HG03095 (cell line): ENCODE measurements around the gene FGF5.
"Not testable (repeated sequence)": the region's sequence is repeated elsewhere in the genome, so short reads cannot be mapped to it uniquely, and the experiment has no call there.

Source experiments
- ATAC-seq: cut with Tn5 transposase; IDR thresholded peaks from one replicate; pipeline ENCODE4 v1.9.1; 2021; ENCODE audit warnings: moderate library complexity; ENCODE audit not compliant: unreplicated experiment

FGF5 gene, protein sequence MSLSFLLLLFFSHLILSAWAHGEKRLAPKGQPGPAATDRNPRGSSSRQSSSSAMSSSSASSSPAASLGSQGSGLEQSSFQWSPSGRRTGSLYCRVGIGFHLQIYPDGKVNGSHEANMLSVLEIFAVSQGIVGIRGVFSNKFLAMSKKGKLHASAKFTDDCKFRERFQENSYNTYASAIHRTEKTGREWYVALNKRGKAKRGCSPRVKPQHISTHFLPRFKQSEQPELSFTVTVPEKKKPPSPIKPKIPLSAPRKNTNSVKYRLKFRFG

DNA sequence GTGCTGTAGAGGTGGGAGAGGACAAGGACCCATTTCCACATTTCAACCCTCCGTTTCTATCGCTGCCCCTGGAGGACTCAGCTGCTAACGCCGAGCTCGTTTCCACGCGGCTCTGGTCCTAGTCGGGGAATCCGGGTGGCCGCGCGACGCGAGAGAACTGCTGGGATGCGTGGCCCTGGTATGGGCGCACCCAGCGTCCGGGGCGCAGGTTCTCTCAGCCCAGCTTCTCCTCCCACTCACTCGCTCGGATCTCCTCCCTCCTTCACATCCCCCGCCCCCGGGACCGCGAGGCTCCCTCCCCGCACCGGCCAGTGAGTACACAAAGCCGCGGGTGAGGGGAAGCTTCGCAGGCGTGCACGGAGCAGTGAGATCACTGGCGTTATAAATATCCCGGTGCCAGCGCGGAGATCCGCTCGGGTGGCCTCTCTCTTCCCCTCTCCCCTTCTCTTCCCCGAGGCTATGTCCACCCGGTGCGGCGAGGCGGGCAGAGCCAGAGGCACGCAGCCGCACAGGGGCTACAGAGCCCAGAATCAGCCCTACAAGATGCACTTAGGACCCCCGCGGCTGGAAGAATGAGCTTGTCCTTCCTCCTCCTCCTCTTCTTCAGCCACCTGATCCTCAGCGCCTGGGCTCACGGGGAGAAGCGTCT is at the start of gene FGF5:
Gene FGF5 (plus strand): TSS at position 412 of the 649 bp plus-strand sequence. CDS start 161 bp downstream, at position 573.
- no peak for ATAC-seq

DNA sequence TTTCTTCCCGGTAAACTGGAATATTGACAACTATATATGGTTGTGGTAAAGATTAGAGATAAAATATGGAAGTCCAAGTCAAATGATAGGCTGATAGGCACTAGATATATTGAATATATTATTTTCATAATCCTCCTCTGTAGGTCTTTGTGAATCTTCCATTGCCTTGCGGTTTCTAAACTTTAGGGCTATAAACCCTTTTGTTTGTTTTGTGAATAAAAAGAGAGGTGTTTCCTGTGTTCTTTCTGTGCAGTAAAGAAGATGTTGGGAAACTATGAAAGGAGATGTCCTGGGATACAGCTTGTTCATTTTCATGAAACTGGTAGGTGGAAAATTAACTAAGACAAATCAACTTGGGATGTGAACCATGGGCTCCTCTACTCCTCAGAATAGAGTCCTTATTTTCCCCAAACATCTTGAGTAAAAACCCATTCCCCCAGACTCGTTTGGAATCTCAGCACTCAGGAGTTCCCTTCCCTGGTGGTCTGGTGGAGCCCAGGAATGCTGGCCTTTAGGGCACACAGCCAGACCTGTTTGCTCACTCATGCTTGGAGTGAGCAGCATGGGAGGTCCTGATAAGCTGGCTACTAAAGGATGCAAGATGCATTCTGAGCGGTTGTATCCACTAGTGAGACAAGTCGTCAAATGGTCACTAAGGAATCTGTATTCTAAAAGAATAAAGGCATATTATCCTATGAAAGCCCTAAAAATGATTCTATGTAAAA is 47.0 kb upstream of the FGF5 start:
- ATAC-seq = no peak

DNA sequence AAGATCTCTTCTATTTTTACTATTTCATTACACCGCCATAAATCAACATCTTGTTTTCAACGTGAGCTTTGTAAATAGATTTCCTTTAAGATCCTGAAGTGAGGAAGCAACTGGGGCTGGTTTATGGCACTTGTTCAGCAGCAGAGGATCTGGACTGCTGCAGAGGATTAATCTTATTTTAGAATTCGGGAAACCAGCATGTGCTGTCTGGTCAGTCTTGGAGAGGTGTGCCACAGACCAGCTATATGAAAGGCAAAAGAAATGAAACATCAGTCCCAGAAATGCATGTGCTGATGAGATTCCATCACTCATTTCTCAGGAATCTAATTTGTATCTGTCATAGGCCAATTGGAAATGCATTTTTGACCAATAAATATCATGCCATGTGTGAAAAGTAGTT is 45.8 kb upstream of the FGF5 start:
- ATAC-seq = no peak

DNA sequence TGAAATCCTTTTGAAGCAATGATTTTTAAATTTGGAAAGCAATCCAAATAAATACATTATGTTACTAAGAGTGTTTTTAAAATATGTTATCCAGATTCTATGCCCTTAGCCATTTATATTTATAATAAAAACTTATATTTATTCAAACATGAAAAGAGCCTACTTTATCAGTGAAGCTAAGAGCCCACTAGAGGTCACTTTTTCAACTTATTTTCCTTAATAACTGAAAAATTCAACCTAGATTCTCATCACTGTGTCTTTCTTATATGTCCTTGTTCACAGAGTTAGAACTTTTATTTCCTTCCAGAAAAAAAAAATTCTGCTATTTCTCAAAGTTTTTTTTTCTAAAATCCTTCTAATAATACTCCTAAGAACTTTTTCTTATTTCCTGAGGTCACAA is 45.3 kb upstream of the FGF5 start:
- no peak for ATAC-seq

DNA sequence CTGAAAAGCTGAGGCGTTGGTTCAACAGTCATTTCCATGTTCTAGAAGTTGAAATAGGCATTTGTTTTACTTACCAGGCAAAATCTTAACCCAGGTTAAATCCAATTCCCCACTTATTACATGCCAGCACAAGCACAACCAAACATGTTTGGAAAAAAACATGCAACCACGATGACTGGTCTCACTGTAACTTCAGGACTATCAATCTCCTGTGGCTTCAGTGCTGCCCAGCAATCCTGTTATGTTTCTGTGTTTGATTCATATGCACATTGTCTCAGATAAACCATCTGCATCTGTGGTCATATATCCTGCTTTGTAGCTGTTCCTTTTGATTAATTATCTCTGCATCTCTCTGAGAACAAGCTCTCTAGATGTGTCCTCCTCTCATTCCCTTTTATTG is 40.9 kb upstream of the FGF5 start:
- no peak for ATAC-seq

DNA sequence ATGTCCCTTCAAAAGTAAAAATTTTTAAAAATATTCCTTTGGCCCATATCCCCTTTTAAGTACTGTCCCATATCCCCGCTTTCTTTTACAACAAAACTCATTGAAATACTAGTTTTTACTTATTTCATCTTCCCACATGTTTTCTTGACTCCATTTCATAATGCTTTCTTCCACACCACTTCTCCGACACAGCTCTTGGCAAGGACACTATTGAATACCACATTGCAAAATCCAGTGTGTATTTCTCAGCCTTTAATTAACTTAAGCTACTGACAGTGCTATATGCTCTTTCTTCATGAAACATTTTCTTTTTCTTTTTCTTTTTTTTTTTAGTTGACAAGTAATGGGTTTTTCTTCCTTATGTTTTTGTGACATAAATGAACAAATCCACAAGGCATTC is 40.4 kb upstream of the FGF5 start:
- ATAC-seq = no peak

DNA sequence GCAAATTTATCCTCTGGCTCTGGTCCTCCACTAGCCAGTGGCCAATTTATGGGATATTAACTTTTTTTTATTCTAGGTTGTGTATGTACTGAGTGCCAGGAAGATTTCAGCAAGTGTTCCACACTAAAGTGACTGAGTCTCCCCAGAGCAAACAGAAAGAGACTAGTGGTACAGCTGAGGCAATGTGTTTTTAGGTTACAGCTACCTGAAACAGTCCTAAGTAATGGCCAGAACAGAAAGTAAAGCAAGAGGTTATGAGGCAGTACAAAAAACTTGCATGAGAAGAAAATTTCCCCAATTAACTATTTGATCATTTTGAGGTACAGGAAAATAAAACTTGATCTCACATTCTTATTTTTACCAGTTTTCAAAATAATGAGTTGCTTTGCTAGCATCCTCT is 38.0 kb upstream of the FGF5 start:
- no peak for ATAC-seq

DNA sequence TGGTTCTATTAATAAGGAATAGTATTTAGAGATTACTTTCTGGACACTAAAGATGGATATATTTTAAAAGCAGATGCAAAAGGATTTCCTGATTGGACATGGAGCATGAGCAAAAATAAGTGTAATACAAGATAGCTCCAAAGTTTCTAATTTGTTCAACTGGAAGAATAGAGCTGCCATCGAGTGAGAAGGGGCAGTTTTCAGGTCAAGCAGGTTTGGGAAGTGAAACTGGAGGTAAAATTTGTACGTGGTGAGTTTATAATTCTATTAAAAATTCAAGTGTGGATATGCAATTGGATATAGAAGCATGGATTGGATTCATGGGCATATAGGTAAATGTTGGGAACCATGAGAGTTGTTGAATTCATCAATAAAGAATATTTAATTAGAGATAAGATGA is 37.3 kb upstream of the FGF5 start:
- no peak for ATAC-seq

DNA sequence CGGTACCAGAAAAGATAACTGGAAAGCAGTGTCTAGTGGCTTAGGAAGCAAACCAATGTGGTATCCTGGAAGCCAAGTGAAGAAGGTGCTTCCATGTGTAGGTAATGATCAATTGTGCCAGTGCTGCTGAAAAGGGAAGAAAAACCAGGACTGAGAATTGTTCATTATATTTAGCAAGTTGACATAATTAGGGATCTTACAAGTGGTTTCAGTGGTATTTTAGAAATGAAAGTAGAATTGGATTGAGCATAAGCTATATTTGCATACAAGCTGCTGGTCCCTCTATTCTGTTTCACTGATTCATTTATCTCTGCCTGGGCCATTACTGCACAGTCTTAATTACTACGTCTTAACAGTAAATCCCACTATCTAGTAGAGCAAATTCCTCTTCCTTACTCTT is 36.9 kb upstream of the FGF5 start:
- peak; percentile 93 for ATAC-seq

DNA sequence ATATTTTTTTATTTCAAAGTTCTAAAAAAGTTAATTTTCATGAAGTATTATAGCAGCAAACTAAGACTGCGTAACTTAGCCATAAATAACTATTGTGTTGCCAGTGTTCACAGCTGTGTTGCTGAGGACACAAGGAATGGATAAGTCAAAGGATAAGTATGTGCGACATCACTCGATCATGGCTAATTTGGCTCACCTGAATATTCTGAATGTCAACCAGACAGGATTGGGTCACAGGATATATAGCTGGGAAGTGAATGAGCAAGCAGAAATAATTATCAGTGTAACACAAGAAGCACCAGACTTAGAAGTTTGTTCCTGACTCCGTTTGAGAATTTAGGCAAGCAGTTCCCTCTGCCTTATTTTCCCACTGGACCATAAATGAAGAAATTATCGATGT is 35.3 kb upstream of the FGF5 start:
- no peak for ATAC-seq

DNA sequence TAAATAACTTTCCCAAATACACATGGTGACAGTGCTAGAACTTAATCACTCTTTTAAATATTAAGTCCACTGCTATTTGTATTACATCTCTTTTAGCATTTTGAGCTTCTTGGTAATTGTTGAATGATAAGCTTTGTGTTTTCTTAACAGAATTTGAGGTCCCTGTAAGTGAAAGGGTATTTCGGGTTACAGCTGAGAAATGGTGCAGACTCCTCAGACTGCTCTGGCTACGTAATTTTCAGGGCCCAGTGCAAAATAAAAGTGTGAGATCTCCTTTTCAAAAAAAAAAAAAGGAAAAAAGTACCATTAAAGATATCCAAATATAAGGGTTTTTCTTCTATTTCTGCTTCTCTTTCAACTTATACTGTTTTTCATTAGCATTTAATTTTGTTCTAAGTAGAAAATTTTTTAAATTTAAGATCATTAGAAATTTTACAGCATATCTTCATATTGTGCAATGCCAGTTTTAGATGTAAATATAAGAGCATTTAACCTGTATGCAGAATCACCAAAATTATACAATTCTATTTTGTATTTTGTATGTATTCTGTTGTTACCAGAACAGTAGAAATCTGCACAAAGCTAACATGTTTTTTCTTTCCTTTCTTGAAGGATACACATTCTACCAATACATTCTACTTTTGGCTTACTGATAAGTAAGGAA is 33.6 kb upstream of the FGF5 start:
- no peak for ATAC-seq

DNA sequence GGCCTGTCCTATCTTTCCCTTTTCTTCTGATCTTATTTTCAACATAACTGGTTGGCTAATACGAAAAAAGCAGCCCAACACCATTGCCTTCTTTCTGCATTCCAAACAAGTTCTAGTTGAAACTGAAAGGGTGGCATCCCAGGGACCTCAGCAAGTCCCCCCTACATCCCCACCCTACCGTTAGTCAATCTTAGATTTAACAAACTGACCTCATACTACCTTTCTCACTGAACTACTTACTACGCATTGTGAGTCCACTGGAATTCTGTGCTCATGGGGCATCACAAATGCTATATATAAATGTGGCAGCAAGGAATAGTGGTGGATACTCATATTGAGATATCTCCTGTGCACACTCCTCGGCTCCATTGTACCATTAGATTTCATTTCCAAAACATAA is 33.1 kb upstream of the FGF5 start:
- no peak for ATAC-seq

DNA sequence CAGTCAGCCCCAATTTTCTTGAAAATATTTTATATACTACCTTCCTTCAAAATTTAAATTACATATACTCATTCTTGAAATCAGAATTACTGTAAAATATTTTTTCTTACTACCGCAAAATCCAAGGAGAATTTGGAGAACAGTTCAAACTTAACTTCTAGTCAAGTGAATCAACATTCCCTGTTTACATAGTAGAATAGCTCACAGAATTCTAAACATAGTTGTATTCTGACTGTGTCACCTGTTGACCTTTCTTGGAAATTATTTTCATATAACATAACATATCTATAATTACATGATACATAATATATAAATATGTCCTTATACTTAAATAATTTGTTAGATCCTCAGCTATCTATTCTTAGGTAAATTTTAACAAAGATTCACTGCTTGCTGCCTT is 31.0 kb upstream of the FGF5 start:
- no peak for ATAC-seq

DNA sequence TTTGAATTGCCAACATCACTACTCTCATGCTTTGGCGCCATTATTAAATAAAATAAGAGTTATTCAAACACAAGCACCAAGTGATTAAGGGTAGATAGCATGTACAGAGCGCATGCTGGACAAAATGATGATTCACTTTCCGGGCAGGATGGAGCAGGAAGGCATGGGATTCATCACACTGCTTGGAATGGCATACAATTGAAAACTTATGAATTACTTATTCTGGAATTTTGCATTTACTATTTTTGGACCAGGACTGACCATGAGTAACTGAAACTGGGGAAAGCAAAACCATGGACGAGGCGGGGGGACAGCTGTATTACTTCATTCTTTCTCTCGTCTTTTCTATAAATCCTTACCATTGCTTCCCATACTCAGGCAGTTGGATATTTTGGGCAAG is 28.5 kb upstream of the FGF5 start:
- no peak for ATAC-seq

DNA sequence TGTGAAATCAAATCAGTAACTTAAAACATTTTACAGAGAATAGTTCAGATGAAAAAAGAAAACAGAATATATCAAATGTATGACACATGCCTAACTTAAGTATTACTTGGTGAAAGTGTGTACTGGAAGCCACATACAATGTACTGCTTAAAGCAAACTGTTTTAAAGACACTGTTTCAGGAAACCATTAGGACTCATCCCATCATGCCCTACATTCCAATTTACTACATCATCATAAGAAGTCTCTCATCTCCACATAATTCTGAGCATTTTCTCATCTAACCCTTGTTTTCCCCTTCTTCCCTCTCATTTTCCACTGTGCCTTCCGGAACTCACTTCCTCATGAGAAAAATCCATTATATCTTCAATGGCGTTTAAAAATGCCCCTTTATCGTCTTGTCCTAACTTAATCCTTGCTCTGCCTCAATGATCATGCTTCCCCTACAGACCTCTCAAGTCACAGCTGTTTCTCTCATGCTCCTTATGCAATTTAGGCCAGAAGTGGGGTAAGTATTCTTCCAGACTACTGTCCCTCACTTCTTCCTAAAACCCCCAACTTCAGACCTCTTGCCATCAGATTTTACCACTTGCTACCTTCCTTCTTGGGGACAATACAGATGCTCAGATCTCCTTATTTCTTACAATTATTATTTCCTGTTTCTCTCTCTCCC is 26.8 kb upstream of the FGF5 start:
- ATAC-seq = no peak

DNA sequence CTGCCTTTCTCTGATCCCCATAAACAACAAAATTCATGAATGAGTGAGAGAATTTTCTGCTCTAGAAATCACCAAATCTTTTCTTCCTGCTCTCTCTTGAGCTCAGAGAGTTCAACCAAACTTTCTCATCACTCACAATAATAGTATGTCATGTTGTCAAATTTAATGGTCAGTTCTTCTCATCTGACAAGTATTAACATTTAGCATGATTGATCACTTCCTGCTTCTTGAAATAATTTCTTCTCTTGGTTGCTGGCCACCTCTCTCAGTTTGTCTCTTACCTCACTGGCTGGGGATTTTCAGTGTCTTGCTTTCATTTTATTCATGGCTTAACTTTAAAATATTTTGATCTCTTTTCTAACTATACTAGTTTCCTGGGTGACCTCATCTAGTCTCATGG is 25.5 kb upstream of the FGF5 start:
- no peak for ATAC-seq

DNA sequence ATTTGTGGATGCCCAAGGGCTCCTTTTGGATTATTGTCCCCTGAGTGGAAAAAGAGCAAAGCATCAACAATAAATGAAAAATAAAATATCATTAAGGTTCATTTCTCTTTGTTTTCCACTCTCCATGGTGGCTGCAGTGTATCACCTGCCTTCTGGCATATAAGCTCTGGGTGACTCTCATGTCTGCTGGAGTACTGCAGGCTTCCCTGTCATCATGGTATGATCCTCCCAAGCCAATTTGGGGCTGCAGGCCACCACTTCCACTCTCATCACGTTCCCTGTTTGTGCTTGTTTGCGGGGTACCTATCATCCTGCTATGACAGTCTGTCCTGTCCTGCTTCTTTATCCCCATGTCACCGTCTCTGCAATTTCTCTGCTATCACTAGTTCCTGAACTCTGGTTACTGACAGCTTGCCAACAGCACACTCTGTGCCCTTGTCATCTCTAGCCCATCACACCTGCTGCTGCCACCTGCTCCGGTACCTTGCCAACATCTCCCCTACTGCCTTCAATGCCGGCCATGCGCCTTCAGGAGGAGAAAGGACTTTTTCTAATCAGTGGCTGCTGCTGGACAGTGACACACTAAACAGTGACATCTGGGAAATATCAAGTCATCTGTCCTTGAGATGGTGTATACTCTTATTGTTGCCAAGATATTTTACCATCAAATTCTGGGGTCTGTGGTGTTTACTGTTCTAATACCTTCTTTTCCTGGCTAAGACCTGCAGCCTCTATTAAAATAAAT is 23.0 kb upstream of the FGF5 start:
- ATAC-seq = no peak

DNA sequence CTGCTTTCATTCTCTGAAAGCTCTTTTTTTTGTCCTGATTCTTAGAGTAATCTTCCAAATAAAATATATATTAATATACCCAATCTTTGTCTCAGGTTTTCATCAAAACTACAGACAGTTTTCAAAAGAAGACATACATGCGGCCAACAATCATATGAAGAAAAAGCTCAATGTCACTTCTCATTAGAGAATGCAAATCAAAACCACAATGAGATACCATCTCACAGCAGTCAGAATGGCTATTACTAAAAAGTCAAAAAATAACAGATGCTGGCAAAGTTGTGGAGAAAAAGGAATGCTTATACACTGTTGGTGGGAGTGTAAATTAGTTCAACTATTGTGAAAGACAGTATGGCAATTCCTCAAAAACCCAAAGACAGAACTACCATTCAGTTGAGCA is 19.0 kb upstream of the FGF5 start:
- ATAC-seq = not testable (repeated sequence)

DNA sequence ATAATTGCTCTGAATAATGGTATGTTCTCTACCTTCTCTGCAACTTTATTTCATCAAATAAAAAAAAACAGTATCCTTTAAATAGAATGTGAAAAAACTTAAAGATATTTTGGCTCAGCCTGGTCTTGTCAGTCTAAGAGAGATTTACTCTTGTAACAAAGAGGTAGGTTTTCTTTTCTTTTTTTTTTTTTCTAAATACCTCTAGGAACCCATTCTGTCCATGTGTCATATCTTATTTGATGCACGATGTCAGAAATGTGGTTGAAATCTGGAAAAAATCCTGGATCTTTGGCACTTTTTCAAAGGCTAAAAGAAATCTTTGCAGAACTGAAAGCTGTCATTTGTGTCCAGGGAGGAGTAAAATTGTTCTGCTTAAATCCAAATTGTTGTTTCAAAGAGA is 17.3 kb upstream of the FGF5 start:
- no peak for ATAC-seq

DNA sequence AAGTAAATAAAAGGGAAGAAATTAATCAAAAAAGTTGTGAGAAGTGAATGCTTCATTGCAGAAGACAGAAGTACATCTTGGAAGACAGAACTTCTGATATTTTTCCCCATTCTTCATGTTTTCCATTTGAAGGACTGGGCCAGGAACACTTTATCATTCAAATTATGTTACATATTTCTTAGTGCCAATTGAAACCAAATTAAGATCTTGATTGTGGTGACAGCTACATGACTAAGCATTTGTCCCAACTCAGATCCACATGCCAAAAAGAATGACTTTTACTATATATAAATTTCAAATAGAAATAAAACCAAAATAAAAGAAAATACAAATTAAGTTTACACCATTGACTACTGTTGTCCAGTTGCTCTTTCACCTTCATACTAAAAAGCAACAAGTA is 14.0 kb upstream of the FGF5 start:
- ATAC-seq = no peak

DNA sequence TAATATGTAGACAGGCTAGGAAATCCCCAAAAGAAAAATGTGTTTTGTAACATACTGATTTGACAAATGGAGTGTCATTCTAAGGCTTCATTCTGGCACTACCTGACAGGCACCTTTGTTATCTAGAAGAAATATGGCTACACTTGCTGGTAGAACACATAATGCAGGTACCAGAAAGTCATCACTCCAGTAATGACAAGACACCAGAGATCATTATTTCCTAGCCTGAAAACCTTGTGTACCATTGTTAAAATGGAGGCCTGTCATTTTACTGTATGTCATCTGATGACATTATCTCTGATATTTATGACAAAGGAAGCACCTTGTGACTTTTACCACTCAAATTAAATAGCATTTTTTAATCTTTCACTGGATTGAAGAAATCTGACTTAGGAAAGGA is 13.5 kb upstream of the FGF5 start:
- no peak for ATAC-seq
